GM19452 (cell line): ENCODE results near the gene SLC6A19.
"Not testable (repeated sequence)": the region's sequence is repeated elsewhere in the genome, so short reads cannot be mapped to it uniquely, and the experiment has no call there.

Experiments used
- ATAC-seq: cut with Tn5 transposase; IDR thresholded peaks from one replicate; pipeline ENCODE4 v1.9.1; 2021; ENCODE audit not compliant: unreplicated experiment

The SLC6A19 gene

DNA sequence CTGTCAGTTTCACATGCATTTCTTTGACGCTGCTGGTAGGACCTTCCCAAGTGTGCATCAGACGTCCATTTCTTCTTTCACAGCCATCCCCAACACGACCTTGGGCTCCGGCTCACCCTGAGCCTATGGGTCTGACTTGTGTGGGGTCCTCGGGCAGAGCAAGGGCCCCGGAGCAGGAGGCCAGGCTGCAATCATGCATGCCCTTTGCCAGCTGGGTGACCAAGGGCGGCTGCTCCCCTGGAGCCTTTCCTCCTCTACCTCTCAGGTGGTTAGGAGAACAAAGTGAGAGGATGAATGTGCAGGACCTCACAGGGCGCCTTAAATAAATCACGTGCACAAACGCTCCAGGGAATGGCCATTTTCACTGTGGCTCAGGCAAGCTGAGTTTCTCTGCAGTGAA lies 60.2 kb downstream of the SLC6A19 start:
- no peak for ATAC-seq

DNA sequence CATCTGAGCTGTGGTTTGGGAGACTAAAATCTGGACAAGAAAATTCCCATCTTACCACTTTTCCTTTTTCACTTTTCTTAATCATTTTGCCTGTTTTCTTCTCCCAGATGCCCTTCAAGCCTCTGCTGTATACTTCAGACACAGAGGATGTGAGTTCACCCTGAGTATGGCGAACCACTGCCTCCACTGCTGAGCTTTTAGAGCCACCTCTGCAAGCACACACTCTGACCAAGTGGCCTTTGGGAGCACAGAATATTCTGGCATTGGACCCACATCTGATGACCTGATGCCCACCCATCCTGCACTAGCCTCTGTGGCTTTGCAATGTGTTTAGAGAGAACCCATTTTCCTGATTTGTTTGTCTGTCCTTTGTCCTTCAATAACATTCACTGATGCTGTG lies 61.0 kb downstream of the SLC6A19 start:
- ATAC-seq, result no peak

- ATAC-seq, result no peak
Observed at GRCh38 chr5:1264211-1264610, 62.8 kb downstream of the SLC6A19 start.

GRCh38 chr5:1265026-1265425 lies 63.6 kb downstream of the SLC6A19 start:
- ATAC-seq, result no peak

GRCh38 chr5:1265461-1266455 lies 64.4 kb downstream of the SLC6A19 start:
- no peak for ATAC-seq

- ATAC-seq, result no peak
Observed at GRCh38 chr5:1266791-1267190, 65.4 kb downstream of the SLC6A19 start.

- not testable (repeated sequence) for ATAC-seq
Observed at GRCh38 chr5:1267464-1267863, 66.1 kb downstream of the SLC6A19 start.

GRCh38 chr5:1268056-1268455 lies 66.7 kb downstream of the SLC6A19 start:
- ATAC-seq, result no peak

DNA sequence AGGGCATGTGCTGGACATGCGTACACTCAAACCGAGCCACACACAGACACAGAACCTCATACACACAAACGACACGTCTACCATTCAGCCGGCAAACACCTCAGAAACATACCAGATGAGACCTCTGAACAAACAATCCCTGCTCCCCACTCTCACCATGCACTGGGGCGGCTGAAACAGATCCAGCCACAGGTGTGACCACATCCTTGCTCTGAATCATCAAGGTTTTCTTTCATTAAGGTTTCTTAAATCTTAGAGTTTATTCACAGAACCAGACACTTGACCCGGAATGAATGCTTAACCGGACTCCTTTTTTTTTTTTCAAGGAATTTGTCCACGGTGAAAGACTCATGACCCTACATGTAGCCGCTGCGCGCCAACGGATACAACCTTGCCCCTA lies 67.3 kb downstream of the SLC6A19 start:
- ATAC-seq, result no peak

DNA sequence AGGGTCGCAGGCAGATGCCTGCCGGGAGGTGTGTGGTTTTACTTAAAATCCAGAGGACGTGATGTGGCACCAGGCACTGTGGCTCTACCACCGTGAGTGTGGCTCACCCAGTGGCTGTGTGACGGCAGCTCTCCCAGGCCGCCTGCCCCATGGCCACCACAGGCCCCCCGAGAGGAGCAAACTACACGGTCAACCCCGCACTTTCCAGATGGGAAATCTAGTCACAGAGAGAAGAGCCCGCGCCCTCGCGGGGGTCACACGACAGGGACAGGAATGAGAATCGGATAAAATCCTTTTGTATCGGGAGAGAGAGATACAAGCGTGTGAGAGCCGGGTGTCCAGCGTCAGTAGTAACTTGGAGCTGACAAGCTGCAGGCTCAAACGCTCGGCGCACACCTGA lies 69.0 kb downstream of the SLC6A19 start:
- ATAC-seq, result no peak

- ATAC-seq, result no peak
Observed at GRCh38 chr5:1270933-1271914, 69.8 kb downstream of the SLC6A19 start.

DNA sequence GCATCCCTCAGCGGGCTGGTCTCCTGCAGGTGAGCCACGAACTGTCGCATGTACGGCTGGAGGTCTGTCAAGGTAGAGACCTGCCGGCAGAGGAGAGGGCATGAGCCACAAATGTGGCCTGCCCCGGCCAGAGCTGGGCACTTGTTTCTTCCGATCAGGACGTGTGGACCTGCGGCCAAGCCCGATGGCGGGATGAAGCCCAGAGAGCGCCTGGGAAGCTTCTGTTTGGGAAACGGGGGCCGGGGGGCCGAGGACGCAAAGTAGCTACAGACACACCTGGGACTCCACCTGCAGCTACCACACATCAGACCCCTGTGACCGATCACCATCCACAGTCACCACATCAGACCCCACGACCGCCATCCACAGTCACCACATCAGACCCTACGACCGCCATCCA lies 70.8 kb downstream of the SLC6A19 start:
- ATAC-seq, result no peak

- ATAC-seq, result no peak
Observed at GRCh38 chr5:1273745-1274144, 72.3 kb downstream of the SLC6A19 start.

GRCh38 chr5:1274471-1274870 lies 73.1 kb downstream of the SLC6A19 start:
- no peak for ATAC-seq
